Liver (tissue), 9 donors: Measurements from ENCODE around the gene IQCH. TPM values are rescaled to one million over a fixed set of nuclear protein-coding genes. Genes with fewer than 3 reads are reported as not detected.

Experiments
- DNase-seq: peaks from one replicate; pipeline ENCODE4 v3.0.0-alpha.2; 2017; ENCODE audit warnings: low spot score
- H3K27ac ChIP-seq, 2 donors: one replicate each; pipeline ENCODE4 v1.7.0; 2013; ENCODE audit warnings: inconsistent platforms in 2 of 2, low read length in 2 of 2, control low read depth in 1 of 2, low read depth in 1 of 2, mild to moderate bottlenecking in 1 of 2
- H3K27me3 ChIP-seq, 4 donors: one replicate each; pipeline versions ENCODE4 v1.6.1 to v1.7.0; 2013; ENCODE audit warnings: low read length in 3 of 4, inconsistent platforms in 1 of 4, mild to moderate bottlenecking in 1 of 4, moderate library complexity in 1 of 4; ENCODE audit not compliant: control insufficient read depth in 4 of 4, insufficient read depth in 4 of 4
- H3K36me3 ChIP-seq, 4 donors: one replicate each; pipeline versions ENCODE4 v1.6.1 to v1.7.0; 2013; ENCODE audit warnings: low read length in 3 of 4, mild to moderate bottlenecking in 3 of 4, low read depth in 1 of 4, moderate library complexity in 1 of 4; ENCODE audit not compliant: control insufficient read depth in 4 of 4, insufficient read depth in 3 of 4
- H3K4me1 ChIP-seq, 4 donors: one replicate each; pipeline versions ENCODE4 v1.6.1 to v1.7.0; 2013; ENCODE audit warnings: low read length in 3 of 4, mild to moderate bottlenecking in 3 of 4, moderate library complexity in 1 of 4; ENCODE audit not compliant: control insufficient read depth in 4 of 4, insufficient read depth in 4 of 4
- H3K4me3 ChIP-seq, 3 donors: one replicate each; pipeline versions ENCODE4 v1.6.1 to v1.7.0; 2013; ENCODE audit warnings: low read length in 3 of 3, control low read depth in 1 of 3, low read depth in 1 of 3, mild to moderate bottlenecking in 1 of 3
- H3K9ac ChIP-seq, 2 donors: one replicate each; pipeline ENCODE4 v1.7.0; 2013; ENCODE audit warnings: low read length in 2 of 2, mild to moderate bottlenecking in 2 of 2, moderate library complexity in 2 of 2, control low read depth in 1 of 2, low read depth in 1 of 2
- H3K9me3 ChIP-seq, 4 donors: one replicate each; pipeline versions ENCODE4 v1.6.1 to v1.7.0; 2013; ENCODE audit warnings: low read length in 3 of 4; ENCODE audit not compliant: control insufficient read depth in 4 of 4
- ATF3 ChIP-seq: IDR thresholded peaks from 2 replicates; pipeline ENCODE4 v1.6.1; 2016; ENCODE audit warnings: antibody characterized with exemption
- CTCF ChIP-seq: fragments of 150-350 bp; IDR thresholded peaks from 2 replicates; pipeline ENCODE4 v1.5.1; 2017; ENCODE audit warnings: improper control_type of control experiment, low read depth, low read length; ENCODE audit not compliant: missing input control
- HNF4A ChIP-seq, 2 donors: conservative IDR thresholded peaks; 2 replicates each; pipeline ENCODE4 v1.6.1; 2016; ENCODE audit warnings: antibody characterized with exemption in 2 of 2, mild to moderate bottlenecking in 2 of 2
- JUND ChIP-seq, 2 donors: IDR thresholded peaks; 2 replicates each; pipeline ENCODE4 v1.6.1; 2016; ENCODE audit warnings: antibody characterized with exemption in 2 of 2
- NR2F2 ChIP-seq: IDR thresholded peaks from 2 replicates; pipeline ENCODE4 v1.6.1; 2016; ENCODE audit warnings: antibody characterized with exemption
- RAD21 ChIP-seq, 2 donors: IDR thresholded peaks; 2 replicates each; pipeline ENCODE4 v1.6.1; 2016; ENCODE audit warnings: antibody characterized with exemption in 2 of 2, mild to moderate bottlenecking in 2 of 2
- REST ChIP-seq: IDR thresholded peaks from 2 replicates; pipeline ENCODE4 v1.6.1; 2016; ENCODE audit warnings: antibody characterized with exemption, mild to moderate bottlenecking
- RXRA ChIP-seq, 2 donors: IDR thresholded peaks; 2 replicates each; pipeline ENCODE4 v1.6.1; 2017 to 2018; ENCODE audit warnings: antibody characterized with exemption in 2 of 2, mild to moderate bottlenecking in 1 of 2
- SP1 ChIP-seq: IDR thresholded peaks from 2 replicates; pipeline ENCODE4 v1.6.1; 2018; ENCODE audit warnings: antibody characterized with exemption, mild to moderate bottlenecking
- YY1 ChIP-seq: IDR thresholded peaks from 2 replicates; pipeline ENCODE4 v1.6.1; 2016; ENCODE audit warnings: antibody characterized with exemption, mild to moderate bottlenecking
- ZBTB33 ChIP-seq: IDR thresholded peaks from 2 replicates; pipeline ENCODE4 v1.6.1; 2016; ENCODE audit warnings: antibody characterized with exemption
- polyA plus RNA-seq, 2 donors: library from polyadenylated mRNA; stranded (reverse) in 1 of 2; unstranded in 1 of 2; fragments of 200-250 nt in 1 of 2; fragments of >200 nt in 1 of 2; fragmentation: Nextera tagmentation in 1 of 2; extraction: Ambion mirVana in 1 of 2; gene quantifications; one replicate each; pipeline versions ENCODE4 v1.2.1 to v1.2.3, GENCODE V29; 2013 to 2015
- total RNA-seq, 2 donors: library from RNA; depleted of rRNA; stranded (reverse); fragments of >200 nt; gene quantifications; one replicate each; pipeline ENCODE4 v1.2.3, GENCODE V29; 2014
- TF ChIP-seq, protein P1 (sequence below): IDR thresholded peaks from 2 replicates; pipeline ENCODE4 v1.6.1; 2016; ENCODE audit warnings: antibody characterized with exemption
- donor health status: healthy.
- donor health status: healthy.
- donor health status: healthy.
- donor health status: healthy.
- donor health status: healthy.

The IQCH gene
- total and polyA plus RNA-seq, 4 donors, result 0.23 to 1.6 (median 0.86) TPM

- H3K4me3 ChIP-seq, result no peak overlapping the region
- peak overlapping the region; percentile 35 to 49 for H3K27ac ChIP-seq
- H3K36me3 ChIP-seq, result no peaks in the 10 kb centered on the region
- no peak overlapping the region for H3K9ac ChIP-seq
- TF ChIP-seq CTCF (no peak), JUND (IDR thresholded peaks at IDR 0.05) (peak in 1 of 2 donors; percentile 20), REST (no peak), RXRA (IDR thresholded peaks at IDR 0.05) (peak in 1 of 2 donors; percentile 57), HNF4A (conservative IDR thresholded peaks at IDR 0.05) (peak; percentile 35 to 39), ATF3 (no peak), YY1 (no peak), ZBTB33 (no peak), SP1 (peak; percentile 65), RAD21 (IDR thresholded peaks at IDR 0.05) (no peak)
- TF ChIP-seq, protein P1, sequence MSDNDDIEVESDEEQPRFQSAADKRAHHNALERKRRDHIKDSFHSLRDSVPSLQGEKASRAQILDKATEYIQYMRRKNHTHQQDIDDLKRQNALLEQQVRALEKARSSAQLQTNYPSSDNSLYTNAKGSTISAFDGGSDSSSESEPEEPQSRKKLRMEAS, result no peak
- peaks cover 1 to 20% (median 11%) of the 10 kb centered on the region in 4 donors for H3K4me1 ChIP-seq
- no peaks in the 10 kb centered on the region for H3K27me3 ChIP-seq
- no peak for DNase-seq
- no peaks in the 10 kb centered on the region for H3K9me3 ChIP-seq
Observed at GRCh38 chr15:67259379-67259778, 4.8 kb downstream of the IQCH start.

DNA sequence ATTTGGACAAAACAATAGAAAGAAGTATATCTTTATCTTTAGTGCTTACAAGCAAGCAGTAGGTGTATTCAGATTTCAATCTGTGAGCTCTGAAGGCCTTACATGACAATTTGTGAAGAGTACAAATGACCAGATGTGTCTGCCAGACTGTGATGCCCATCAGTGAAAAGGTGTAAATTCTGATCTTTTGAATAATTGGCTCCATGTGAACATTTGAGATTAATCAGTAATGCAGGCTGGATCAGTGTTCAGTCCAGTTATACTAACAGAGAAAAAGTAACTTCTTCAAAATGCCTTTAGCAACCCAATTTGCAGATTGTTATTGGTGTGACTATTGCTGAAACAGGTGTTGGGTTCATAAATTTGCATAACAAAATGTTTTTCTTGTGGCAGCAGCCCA lies 5.2 kb downstream of the IQCH start:
- Histone ChIP-seq H3K27me3 (no peaks in the 10 kb centered on the region), H3K4me3 (no peak overlapping the region), H3K36me3 (no peaks in the 10 kb centered on the region), H3K9me3 (no peaks in the 10 kb centered on the region), H3K4me1 (peaks cover 1 to 20% (median 11%) of the 10 kb centered on the region in 4 donors), H3K9ac (no peak overlapping the region), H3K27ac (peak overlapping the region; percentile 35 to 49)
- no peak for DNase-seq
- TF ChIP-seq SP1 (peak; percentile 3), NR2F2 (no peak)
